ENCODE data around the gene MIS18BP1.
"Not testable (repeated sequence)": the region's sequence is repeated elsewhere in the genome, so short reads cannot be mapped to it uniquely, and the experiment has no call there.

Gene MIS18BP1

DNA sequence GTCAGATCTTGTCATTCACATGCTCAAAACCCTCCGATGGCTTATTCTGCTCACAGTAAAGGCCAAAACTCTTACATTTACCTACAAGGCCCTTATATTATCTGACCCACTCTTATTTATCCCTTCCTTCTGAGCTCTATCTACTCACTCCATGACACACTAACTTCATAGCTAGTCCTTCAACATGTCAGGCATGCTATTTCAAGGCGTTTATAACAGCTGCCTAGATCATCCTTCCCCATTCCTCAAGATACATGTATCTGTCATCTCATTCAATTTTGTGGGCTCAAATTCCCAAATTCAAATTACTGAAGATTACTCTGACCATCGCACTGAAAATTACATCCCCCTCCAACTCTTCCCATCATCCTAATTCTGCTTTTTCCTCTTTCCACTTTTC, 6.9 kb downstream of the MIS18BP1 start:
- DNase-seq (ENCODE audit: low spot score), result no peak

- DNase-seq (ENCODE audit: low spot score), result no peak
Measured at GRCh38 chr14:45242706-45243105, 10.3 kb downstream of the MIS18BP1 start.

DNA sequence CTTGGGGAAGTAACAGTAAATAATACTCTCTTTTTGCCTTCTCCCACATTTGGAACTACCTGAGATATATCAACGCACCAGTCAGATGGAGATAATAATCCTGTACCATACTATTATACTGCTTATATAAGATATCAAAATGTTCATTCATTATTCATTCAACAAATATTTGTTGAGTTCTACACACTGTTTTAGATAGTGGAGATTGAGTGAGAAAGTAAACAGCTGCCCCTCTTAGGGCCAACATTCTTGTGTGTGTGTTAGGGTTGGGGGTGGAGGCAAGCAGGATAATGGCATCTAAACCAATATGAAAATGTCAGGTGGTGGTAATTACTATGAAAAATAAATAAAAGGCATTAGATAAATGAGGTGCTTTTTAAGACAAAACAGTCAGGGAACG, 14.0 kb downstream of the MIS18BP1 start:
- DNase-seq (ENCODE audit: low spot score), result no peak

- DNase-seq (ENCODE audit: low spot score), result no peak
Measured at GRCh38 chr14:45227566-45227965, 25.4 kb downstream of the MIS18BP1 start.

- no peak for DNase-seq (ENCODE audit: low spot score)
Measured at GRCh38 chr14:45222485-45223262, 30.3 kb downstream of the MIS18BP1 start.

DNA sequence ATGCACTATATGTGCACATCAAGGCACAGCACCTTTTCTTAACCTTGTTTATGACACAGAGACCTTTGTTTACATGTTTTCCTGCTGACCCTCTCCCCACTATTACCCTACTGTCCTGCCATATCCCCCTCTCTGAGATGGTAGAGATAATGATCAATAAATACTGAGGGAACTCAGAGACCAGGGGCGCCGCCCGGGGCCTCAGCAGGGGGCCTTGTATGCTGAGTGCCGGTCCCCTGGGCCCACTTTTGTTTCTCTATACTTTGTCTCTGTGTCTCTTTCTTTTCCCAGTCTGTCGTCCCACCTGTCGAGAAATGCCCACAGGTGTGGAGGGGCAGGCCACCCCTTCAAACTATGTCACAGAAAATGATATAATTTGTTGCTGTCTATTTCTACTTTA, 38.7 kb downstream of the MIS18BP1 start:
- not testable (repeated sequence) for DNase-seq (ENCODE audit: low spot score)

- DNase-seq (ENCODE audit: low spot score), result not testable (repeated sequence)
Measured at GRCh38 chr14:45213716-45214115, 39.3 kb downstream of the MIS18BP1 start.

DNA sequence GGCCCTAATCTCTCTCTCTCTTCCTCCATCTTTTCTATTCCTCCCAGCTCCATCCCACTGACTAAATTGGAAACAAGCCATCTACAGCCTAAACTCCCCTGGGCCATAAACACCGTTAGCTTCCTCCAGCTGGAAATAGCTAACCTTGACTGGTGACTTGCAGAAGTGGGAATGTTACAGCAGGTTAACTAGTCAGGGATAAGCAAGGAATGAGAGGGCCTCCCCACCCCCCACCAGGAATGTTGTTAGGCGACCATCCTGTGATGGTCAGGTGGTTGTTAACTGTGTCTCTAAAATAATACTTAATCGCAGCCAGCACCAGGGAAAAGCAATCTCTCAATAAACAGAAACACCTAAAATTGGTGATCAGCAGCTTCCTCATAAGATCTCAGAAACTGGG, 40.8 kb downstream of the MIS18BP1 start:
- no peak for DNase-seq (ENCODE audit: low spot score)

DNA sequence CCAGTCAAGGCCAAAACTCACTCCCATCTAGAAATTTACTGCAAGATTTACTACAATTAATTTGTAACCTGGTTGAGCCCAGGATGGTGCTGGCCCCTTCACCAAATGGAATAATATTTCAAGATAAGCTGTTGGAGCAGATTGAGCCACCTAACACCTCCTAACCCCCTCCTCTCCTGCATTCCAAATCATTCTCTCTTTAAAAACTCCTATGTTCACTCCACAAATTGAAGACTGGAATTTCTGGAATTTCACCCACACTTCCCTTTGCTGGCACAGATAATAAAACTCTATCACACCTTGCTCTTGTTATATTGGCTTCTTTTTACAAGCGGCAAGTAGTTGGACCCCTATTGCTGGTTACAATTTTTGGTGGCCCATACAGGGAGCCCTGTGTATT, 41.7 kb downstream of the MIS18BP1 start:
- no peak for DNase-seq (ENCODE audit: low spot score)

- DNase-seq (ENCODE audit: low spot score), result no peak
Measured at GRCh38 chr14:45210159-45210558, 42.8 kb downstream of the MIS18BP1 start.

DNA sequence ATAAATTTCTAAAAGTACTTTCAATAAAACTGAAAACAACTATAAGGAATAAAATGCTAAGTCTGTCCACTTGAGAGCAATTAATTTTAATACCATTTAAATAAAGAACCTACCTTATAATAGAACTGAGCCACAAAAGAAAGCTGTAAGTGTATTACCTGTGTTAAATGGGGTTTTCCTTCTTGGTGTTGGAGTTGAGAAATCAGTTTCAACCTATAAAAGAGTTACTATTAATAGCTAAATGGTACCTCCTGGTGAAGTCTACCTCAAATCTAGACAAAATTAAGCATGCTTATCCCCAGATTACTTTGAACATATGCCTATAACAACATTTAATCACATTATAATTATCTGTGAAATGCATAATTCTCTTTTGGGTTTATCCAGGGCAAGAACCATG, 48.8 kb downstream of the MIS18BP1 start:
- no peak for DNase-seq (ENCODE audit: low spot score)

- no peak for DNase-seq (ENCODE audit: low spot score)
Measured at GRCh38 chr14:45201905-45202304, 51.1 kb downstream of the MIS18BP1 start.

DNA sequence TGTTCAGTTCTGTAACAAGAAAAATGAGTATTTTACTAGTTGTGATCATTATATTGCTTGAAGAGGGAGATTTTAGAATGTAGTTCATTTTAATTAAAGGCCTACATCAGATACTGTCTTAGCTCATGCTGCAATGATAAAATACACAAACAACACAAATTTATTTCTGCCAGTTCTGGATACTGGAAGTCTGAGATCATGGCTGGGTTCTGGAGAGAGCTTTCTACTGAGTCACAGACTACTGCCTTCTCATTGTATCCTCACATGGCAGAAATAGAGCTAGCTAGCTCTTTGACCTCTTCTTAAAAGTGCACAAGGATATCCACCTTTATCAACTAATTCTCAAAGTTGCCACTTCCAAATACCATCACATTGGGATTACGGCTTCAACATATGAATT, 53.8 kb downstream of the MIS18BP1 start:
- no peak for DNase-seq (ENCODE audit: low spot score)

- no peak for DNase-seq (ENCODE audit: low spot score)
Measured at GRCh38 chr14:45198551-45198950, 54.5 kb downstream of the MIS18BP1 start.

DNA sequence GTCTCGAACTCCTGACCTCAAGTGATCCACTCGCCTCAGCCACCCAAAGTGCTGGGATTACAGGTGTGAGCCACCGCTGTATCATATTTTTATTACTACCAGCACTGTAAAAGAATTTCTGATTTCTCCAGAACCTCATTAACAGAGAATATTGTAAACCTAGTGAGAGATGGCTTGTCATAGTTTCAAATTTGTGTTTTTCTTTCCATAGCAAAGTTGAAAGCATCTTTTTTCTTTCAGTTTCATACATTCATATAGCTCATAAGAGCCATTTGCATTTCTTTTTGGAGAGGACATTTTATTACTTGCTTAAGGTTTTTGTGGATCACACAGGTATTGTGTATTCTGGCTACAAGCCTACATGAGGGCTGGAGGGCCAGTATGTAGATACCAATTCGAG, 58.0 kb downstream of the MIS18BP1 start:
- no peak for DNase-seq (ENCODE audit: low spot score)

DNA sequence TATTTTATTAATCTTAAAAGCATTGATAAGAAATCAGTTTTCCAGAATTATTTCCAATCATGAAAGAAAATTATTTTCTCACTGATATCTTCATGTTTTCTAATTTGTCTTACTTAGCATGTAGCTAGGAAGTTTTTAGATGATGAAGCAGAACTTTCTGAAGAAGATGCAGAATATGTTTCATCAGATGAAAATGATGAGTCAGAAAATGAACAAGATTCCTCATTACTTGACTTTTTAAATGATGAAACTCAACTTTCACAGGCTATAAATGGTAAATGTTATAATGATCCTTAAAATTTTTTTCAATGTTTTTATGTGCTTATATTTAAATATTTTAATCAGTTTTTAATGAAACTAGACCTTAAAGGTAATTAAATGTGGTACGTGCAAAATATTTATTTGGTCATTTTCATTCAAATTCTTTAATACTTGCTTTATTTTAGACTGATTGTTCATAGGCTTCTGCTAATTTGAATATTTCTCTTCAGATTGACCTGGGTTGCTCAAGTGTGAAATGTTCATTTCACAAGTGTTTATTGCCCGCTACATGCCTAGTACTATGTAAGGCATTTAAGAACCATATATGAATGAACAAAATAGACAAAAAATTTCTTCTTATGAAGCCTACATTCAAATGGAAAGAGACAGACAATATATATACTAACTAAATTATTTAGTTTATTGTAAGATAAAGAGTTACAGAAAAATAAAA, 67.7 kb downstream of the MIS18BP1 start:
- DNase-seq (ENCODE audit: low spot score), result no peak

GRCh38 chr14:45181806-45182205, 71.2 kb downstream of the MIS18BP1 start:
- no peak for DNase-seq (ENCODE audit: low spot score)

- no peak for DNase-seq (ENCODE audit: low spot score)
Measured at GRCh38 chr14:45181329-45181728, 71.7 kb downstream of the MIS18BP1 start.

DNA sequence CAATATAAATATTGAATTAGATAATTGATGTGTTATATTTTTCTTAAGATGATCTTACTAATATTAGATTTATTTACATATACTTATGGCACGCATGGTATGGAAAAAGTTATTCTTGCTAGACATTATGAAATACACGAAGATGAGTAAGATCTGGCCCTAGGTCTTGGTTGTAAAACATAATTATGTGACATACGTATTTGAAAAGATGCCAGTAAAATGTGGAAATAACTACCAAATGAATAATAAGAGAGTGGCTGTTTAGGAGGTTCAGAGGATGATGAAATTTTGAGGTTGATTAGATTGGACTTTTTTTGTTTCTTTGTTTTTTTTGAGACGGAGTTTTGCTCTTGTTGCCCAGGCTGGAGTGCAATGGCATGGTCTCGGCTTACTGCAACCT, 75.9 kb downstream of the MIS18BP1 start:
- no peak for DNase-seq (ENCODE audit: low spot score)

- no peak for DNase-seq (ENCODE audit: low spot score)
Measured at GRCh38 chr14:45169906-45170305, 83.1 kb downstream of the MIS18BP1 start.

GRCh38 chr14:45156067-45156466, 96.9 kb downstream of the MIS18BP1 start:
- no peak for DNase-seq (ENCODE audit: low spot score)

Data from globus pallidus (tissue), 1 donor.